CD4-positive, alpha-beta T cell treated with Interleukin-12 subunit alpha and Interleukin-12 subunit beta, for 1 hour (primary cell): Measurements from ENCODE around the gene CARNS1.

Experiments
- DNase-seq: peaks from one replicate; pipeline ENCODE4 v3.0.0-alpha.2; 2020

CARNS1 gene

GRCh38 chr11:67376873-67377808 is 38.3 kb upstream of the CARNS1 start:
- DNase-seq: no peak

GRCh38 chr11:67378544-67378943 is 36.9 kb upstream of the CARNS1 start:
- no peak for DNase-seq

- DNase-seq: no peak
Measured at GRCh38 chr11:67379061-67380058, 36.1 kb upstream of the CARNS1 start.

- DNase-seq: no peak
Measured at GRCh38 chr11:67381244-67381972, 34.1 kb upstream of the CARNS1 start.

GRCh38 chr11:67382276-67383136 is 33.0 kb upstream of the CARNS1 start:
- DNase-seq: peak; percentile 88

- no peak for DNase-seq
Measured at GRCh38 chr11:67384851-67385366, 30.6 kb upstream of the CARNS1 start.

GRCh38 chr11:67387069-67387468 is 28.4 kb upstream of the CARNS1 start:
- DNase-seq: no peak

- no peak for DNase-seq
Measured at GRCh38 chr11:67387518-67387917, 28.0 kb upstream of the CARNS1 start.

- DNase-seq: peak; percentile 68
Measured at GRCh38 chr11:67389477-67389876, 26.0 kb upstream of the CARNS1 start.

GRCh38 chr11:67390947-67391303 is 24.6 kb upstream of the CARNS1 start:
- DNase-seq: no peak

GRCh38 chr11:67391304-67392182 is 23.9 kb upstream of the CARNS1 start, which contains the start of gene RAD9A:
TSS of gene RAD9A (plus strand) at chr11:67391986. CDS start at chr11:67392045, 59 bp downstream.
- peak; percentile 92 for DNase-seq

- no peak for DNase-seq
Measured at GRCh38 chr11:67392183-67392715, 23.2 kb upstream of the CARNS1 start.

GRCh38 chr11:67393437-67393836 is 22.0 kb upstream of the CARNS1 start:
- DNase-seq: no peak

- no peak for DNase-seq
Measured at GRCh38 chr11:67393990-67394389, 21.5 kb upstream of the CARNS1 start.

GRCh38 chr11:67395555-67396258 is 19.8 kb upstream of the CARNS1 start:
- DNase-seq: no peak

- DNase-seq: no peak
Measured at GRCh38 chr11:67396259-67396581, 19.3 kb upstream of the CARNS1 start.

- DNase-seq: no peak
Measured at GRCh38 chr11:67396587-67397389, 18.7 kb upstream of the CARNS1 start.

GRCh38 chr11:67397536-67397935 is 17.9 kb upstream of the CARNS1 start:
- no peak for DNase-seq
